Thyroid gland (tissue), 4 donors: ENCODE measurements around the gene STXBP5L. TPM values are rescaled to one million over a fixed set of nuclear protein-coding genes. Genes with fewer than 3 reads are reported as not detected.

Experiments
- DNase-seq, 2 donors: peaks; one replicate each; pipeline ENCODE4 v3.0.0-alpha.2; 2019
- H3K27ac ChIP-seq, 3 donors: fragments of 200-600 bp; sonication (generic); 1 replicate in 2 of 3; 2 replicates in 1 of 3; pipeline ENCODE4 v1.5.1; 2016 to 2019; ENCODE audit warnings: mild to moderate bottlenecking in 1 of 3, moderate library complexity in 1 of 3
- H3K27me3 ChIP-seq: fragments of 200-600 bp; sonication (generic); one replicate; pipeline ENCODE4 v1.5.1; 2019
- H3K36me3 ChIP-seq, 2 donors: fragments of 200-600 bp; sonication (generic); one replicate each; pipeline ENCODE4 v1.5.1; 2016 to 2019
- H3K4me1 ChIP-seq, 2 donors: fragments of 200-600 bp; sonication (generic); one replicate each; pipeline ENCODE4 v1.5.1; 2017 to 2019
- H3K4me3 ChIP-seq, 3 donors: fragments of 200-600 bp; sonication (generic); replicated peaks in 1 of 3; 1 replicate in 2 of 3; 2 replicates in 1 of 3; pipeline ENCODE4 v1.5.1; 2016; ENCODE audit warnings: mild to moderate bottlenecking in 1 of 3
- H3K9me3 ChIP-seq: fragments of 200-600 bp; sonication (generic); one replicate; pipeline ENCODE4 v1.5.1; 2017
- CTCF ChIP-seq, 6 experiments: fragments of 200-600 bp in 3 of 6; fragments of 450-650 bp in 3 of 6; sonication (generic) in 3 of 6; IDR thresholded peaks; one replicate each; pipeline ENCODE4 v1.5.1; 2016 to 2019; ENCODE audit warnings: antibody characterized with exemption in 6 of 6, mild to moderate bottlenecking in 2 of 6, inconsistent platforms in 1 of 6, moderate library complexity in 1 of 6
- POLR2A ChIP-seq, 2 donors: fragments of 450-650 bp; IDR thresholded peaks; one replicate each; pipeline ENCODE4 v1.6.1; 2017; ENCODE audit warnings: antibody characterized with exemption in 2 of 2, mild to moderate bottlenecking in 2 of 2, moderate library complexity in 1 of 2
- WGBS, 2 donors: methylation state at CpG; one replicate each; pipeline ENCODE4 v1.1.5; 2017; 5-methylcytosine and 5-hydroxymethylcytosine counted together
- intact Hi-C: fragments of 100-400 bp; cut with DNase I; formaldehyde crosslinking; loops from one replicate; pipeline ENCODE4 v1.15.1; 2023
- total RNA-seq, 4 donors: library from RNA; depleted of rRNA; stranded (reverse); fragments of >200 nt; gene quantifications; one replicate each; pipeline ENCODE4 v1.2.3, GENCODE V29; 2016

STXBP5L gene
- total RNA-seq, 4 donors from 2014 or later: 8.9 to 24.9 (median 21.9) TPM

DNA sequence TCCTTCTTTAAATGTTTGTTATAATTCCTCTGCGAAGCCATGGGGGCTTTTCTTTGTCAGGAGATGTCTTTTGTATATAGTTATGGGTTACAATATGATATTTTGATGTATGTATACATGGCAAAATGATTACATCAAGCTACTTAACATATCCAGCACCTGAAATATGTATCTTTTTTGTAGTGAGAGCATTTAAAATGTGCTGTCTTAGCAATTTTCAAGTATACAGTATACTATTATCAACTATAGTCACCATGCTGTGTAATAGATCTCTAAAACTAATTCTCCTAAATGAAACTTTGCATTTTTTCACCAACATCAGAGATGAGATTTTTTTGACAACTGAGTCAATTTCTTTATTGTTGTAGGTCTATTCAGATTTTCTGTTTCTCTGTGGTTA is 77.2 kb downstream of the STXBP5L start:
- 82 to 86% methylated on average over 1 of the region's 1 CpG for WGBS, 2 donors
- Histone ChIP-seq H3K27ac (no peak overlapping the region), H3K9me3 (no peaks in the 10 kb centered on the region), H3K4me3 (no peak overlapping the region), H3K4me1 (no peaks in the 10 kb centered on the region), H3K36me3 (no peaks in the 10 kb centered on the region), H3K27me3 (no peaks in the 10 kb centered on the region)
- DNase-seq: no peak
- intact Hi-C loops: no loop called here
- TF ChIP-seq CTCF (IDR thresholded peaks at IDR 0.05): no peak
- no peak for TF ChIP-seq POLR2A (IDR thresholded peaks at IDR 0.05)

GRCh38 chr3:120988994-120989393 is 81.0 kb downstream of the STXBP5L start:
- WGBS, 2 donors: 95 to 97% methylated on average over 4 of the region's 4 CpGs
- no peaks in the 10 kb centered on the region for H3K27me3 ChIP-seq
- intact Hi-C loops: no loop called here
- no peak for TF ChIP-seq CTCF (IDR thresholded peaks at IDR 0.05)
- TF ChIP-seq POLR2A (IDR thresholded peaks at IDR 0.05): no peak
- H3K36me3 ChIP-seq: no peaks in the 10 kb centered on the region
- H3K4me3 ChIP-seq: no peak overlapping the region
- DNase-seq: no peak
- H3K4me1 ChIP-seq: no peaks in the 10 kb centered on the region
- no peaks in the 10 kb centered on the region for H3K9me3 ChIP-seq
- H3K27ac ChIP-seq: no peak overlapping the region

- Histone ChIP-seq H3K27ac (no peak overlapping the region), H3K9me3 (no peaks in the 10 kb centered on the region), H3K27me3 (no peaks in the 10 kb centered on the region), H3K4me3 (no peak overlapping the region), H3K36me3 (no peaks in the 10 kb centered on the region), H3K4me1 (no peaks in the 10 kb centered on the region)
- no peak for TF ChIP-seq POLR2A (IDR thresholded peaks at IDR 0.05)
- no peak for TF ChIP-seq CTCF (IDR thresholded peaks at IDR 0.05)
- 85 to 86% methylated on average over 7 of the region's 8 CpGs for WGBS, 2 donors
- DNase-seq: no peak
- intact Hi-C loops: no loop called here
These were observed 110.9 kb downstream of the STXBP5L start for GRCh38 chr3:121018917-121019321.

- Histone ChIP-seq H3K36me3 (no peaks in the 10 kb centered on the region), H3K4me1 (peaks cover 5 to 23% of the 10 kb centered on the region in 2 donors), H3K27me3 (no peaks in the 10 kb centered on the region), H3K27ac (peak overlapping the region; percentile 31 to 56 (median 50)), H3K9me3 (no peaks in the 10 kb centered on the region), H3K4me3 (no peak overlapping the region)
- DNase-seq: peak; percentile 78 to 79
- WGBS, 2 donors: 51% methylated on average over 6 of the region's 6 CpGs; no CpG with 5 or more reads in 1 of the 2 donors
- intact Hi-C loops: no loop called here
- TF ChIP-seq POLR2A (IDR thresholded peaks at IDR 0.05) (no peak), CTCF (IDR thresholded peaks at IDR 0.05) (no peak)
These were observed 155.6 kb downstream of the STXBP5L start for GRCh38 chr3:121063628-121064027.

DNA sequence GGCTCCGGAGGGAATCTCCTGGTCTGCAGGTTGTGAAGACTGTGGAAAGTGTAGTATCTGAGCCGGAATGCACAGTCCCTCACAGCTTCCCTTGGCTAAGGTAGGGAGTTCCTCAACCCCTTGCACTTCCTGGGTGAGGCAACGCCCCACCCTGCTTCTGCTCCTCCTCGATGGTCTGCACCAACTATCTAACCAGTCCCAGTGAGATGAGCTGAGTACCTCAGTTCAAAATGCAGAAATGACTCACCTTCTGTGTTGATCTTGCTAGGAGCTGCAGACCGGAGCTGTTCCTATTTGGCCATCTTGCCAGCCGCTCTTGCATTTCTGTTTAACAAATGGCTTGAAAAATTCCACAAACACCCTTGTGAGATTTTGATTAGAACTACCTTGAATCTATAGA is 156.1 kb downstream of the STXBP5L start:
- no peaks in the 10 kb centered on the region for H3K27me3 ChIP-seq
- H3K27ac ChIP-seq: peak overlapping the region; percentile 31 to 56 (median 50)
- no peaks in the 10 kb centered on the region for H3K36me3 ChIP-seq
- WGBS, 2 donors: 83 to 93% methylated on average over 6 of the region's 6 CpGs
- H3K4me3 ChIP-seq: no peak overlapping the region
- intact Hi-C loops: no loop called here
- DNase-seq: no peak
- TF ChIP-seq POLR2A (IDR thresholded peaks at IDR 0.05): no peak
- TF ChIP-seq CTCF (IDR thresholded peaks at IDR 0.05): no peak
- no peaks in the 10 kb centered on the region for H3K9me3 ChIP-seq
- H3K4me1 ChIP-seq: peaks cover 5 to 23% of the 10 kb centered on the region in 2 donors
